Activated T-helper 9 cell treated with anti-CD3 and anti-CD28 coated beads, Interleukin-2, amount 50 U/mL, for 16 hours (primary cell): Measurements from ENCODE around the gene RTCA.
"Not testable (repeated sequence)": the region's sequence is repeated elsewhere in the genome, so short reads cannot be mapped to it uniquely, and the experiment has no call there.

Experiments used
- DNase-seq: peaks from one replicate; pipeline ENCODE4 v3.0.0-alpha.2; 2020; ENCODE audit warnings: low read depth

RTCA gene

DNA sequence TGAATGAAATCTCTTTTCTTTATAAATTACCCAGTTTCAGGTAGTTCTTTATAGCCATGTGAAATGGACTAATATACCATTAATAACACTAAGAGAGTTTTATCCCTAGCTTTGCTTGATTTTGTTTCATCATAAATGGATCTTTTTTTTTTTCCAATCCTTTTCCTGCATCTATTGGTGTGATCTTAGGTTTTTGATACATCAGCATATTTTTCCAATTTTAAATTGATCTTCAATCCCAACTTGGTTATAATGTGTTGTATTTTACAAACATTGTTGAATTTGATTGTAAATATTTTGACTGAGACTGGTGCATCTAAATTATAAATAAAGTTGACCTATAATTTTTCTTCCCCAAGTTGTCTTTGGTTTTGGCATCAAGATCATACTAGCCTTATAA, 4.3 kb upstream of the RTCA start:
- no peak for DNase-seq

DNA sequence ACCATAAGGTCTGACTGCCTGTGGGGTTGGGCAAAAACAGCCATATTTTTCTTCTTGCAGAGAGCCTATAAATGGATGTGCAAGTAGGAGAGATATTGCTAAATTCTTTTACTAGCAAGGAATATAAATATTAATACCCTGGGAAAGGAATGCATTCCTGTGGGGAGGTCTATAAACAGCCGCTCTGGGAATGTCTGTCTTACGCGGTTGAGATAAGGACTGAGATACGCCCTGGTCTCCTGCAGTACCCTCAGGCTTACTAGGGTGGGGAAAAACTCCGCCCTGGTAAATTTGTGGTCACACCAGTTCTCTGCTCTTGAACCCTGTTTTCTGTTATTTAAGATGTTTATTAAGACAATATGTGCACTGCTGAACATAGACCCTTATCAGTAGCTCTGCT, 1.9 kb upstream of the RTCA start:
- DNase-seq, result not testable (repeated sequence)

DNA sequence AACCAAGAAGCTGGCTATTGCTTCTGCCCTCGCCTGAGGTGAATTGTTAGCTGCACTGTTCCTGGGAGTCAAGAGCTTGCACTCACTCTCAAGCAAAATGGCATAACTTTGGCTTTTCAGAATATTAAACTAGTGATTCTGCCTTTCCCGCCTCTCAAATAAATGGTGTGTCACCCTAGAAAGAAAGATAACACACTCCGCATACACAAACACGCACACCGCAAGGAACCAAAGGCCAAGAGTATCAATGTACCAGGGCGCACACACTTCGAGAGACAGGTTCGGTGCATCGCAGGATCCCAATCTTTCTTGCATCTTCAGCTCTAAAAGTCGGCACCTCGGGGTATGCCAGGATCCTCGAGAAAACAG, 470 bp upstream of the RTCA start:
- no peak for DNase-seq

DNA sequence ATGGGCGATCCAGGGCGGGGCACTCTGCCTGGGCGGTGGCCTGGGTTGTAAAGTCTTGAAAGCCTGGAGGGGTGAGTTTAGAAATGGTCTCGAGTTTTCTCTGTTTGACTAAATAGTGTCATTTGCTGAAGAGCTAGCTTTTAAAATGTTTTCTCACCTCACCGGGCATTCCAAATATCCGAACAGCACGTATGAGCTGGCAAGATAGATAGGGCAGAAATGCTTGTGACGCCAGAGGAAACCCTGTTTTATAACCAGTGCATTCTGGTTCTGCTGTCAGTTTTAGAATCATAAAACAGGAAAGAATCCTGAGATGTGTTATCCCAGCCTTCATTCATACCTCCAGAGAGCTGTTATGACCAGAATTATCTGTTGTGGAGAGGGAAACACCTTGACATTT, 725 bp downstream of the RTCA start:
- no peak for DNase-seq

DNA sequence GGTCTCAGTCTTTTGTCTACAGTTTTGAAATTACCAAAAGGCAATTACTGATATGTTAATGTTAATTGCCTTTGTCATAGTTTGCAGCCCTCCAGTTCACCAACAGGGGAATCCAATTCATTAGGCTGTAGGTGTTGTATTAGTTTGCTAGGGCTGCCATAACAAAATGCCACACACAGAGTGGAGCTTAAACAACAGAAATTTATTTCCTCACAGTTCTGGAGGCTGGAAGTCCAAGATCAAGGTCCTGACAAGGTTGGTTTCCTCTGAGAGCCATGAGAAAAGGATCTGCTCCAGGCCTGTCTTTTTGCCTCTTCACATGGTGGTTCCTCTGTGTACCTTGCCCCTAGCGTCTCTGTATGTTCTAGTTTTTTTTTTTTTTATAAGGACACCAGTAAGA, 1.3 kb downstream of the RTCA start:
- DNase-seq, result no peak

DNA sequence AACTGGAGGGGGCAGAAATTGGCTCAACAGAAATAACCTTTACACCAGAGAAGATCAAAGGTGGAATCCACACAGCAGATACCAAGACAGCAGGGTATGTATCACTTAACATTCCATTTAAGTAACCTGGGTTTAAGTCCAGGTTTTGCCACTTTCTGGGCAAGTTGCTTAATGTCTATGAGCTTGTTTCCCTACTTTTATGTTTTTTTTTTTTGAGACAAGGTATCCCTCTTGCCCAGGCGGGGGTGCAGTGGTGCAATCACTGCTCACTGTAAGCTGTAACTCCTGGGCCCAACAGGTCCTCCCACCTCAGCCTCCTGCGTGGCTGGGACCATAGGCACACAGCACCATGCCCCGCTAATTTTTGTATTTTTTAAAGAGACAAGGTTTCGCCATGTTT, 2.2 kb downstream of the RTCA start:
- no peak for DNase-seq

DNA sequence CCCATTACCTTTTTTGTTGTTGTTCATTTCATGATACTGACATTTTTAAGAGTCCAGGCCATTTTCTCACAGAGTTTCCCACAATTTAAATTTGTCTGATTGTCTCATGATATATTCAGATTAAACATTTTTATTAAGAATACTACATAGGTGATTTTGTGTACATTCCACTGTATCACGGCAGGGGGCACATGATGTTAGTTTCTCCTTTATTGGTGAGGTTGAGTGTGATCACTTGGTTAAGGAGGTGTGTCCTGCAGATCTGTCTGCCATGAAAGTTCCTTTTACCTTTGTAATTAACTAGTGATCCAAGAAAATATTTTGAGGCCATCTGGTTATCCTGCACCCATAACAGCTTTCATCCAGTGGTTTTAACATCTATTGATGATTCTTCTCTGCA, 11.8 kb downstream of the RTCA start:
- DNase-seq, result no peak

DNA sequence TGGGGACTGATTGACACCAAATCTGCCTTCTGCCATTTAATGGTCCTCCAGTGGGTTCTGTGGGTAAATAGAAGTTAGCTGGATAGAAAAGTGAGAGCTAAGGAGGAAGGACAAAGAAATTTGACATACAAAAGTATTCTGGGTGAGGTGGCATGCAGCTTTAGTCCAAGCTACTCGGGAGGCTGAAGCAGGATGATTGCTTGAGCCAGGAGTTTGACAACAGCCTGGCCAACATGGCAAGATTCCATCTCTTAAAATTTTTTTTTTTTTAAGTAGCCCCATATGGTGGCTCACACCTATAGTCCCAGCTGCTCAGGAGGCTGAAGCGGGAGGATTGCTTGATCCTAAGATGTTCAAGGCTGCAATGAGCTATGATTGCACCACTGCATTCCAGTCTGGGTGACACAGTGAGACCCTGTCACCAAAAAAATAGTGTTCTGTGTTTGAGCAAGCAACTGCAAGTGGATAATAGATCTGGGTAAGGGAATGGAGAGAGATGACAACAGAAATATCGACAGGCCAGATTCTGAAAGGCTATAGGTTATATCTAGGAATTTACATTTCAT, 13.4 kb downstream of the RTCA start:
- DNase-seq, result no peak

DNA sequence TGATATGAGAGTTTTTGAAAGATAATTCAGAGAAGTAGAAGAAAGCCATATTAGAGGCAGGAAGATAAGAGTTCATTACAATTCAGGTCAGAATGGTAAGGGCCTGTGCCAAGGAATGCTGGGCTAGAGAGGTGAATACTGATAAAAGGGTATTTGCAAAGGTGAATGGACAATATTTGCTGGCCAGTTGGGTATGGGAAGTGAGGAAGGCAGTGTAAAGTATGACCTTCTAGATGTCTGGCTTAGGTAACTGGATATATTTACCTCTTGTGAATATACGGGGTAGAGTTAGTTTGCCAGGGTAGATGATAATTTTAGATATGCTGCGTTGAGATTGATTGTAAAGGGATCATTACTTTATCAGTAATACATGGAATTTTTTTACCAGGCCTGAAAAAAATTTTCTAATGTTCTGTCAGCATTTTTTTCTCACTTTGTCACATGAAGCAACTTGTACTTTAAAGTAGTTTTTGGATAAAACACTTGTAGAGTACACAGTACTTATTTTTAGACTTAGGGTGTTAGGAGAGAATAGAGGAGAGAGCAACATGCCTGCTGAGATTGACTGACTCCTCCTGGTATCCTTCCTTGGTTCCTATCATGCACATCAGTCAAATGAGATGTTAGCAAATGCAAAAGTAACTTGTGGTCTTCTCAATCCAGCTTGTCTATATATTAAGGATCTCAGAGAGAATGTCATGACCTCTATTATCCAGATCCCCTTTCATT, 14.1 kb downstream of the RTCA start:
- no peak for DNase-seq

DNA sequence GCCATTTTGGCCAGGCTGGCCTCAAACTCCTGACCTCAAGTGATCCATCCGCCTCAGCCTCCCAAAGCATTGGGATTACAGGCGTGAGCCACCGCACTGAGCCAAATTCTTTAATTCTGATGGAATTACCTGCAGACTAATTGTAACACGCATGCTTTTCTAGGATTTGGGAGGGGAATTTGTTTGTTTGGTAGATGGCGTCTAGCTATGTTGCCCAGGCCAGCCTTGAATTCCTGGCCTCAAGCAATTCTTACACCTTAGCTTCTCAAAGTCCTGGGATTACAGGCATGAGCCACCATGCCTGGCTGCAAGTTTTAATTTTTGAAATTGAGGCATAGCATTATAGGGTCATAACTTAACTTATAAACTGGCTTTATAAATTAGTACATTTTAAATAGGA, 18.6 kb downstream of the RTCA start:
- DNase-seq, result no peak

DNA sequence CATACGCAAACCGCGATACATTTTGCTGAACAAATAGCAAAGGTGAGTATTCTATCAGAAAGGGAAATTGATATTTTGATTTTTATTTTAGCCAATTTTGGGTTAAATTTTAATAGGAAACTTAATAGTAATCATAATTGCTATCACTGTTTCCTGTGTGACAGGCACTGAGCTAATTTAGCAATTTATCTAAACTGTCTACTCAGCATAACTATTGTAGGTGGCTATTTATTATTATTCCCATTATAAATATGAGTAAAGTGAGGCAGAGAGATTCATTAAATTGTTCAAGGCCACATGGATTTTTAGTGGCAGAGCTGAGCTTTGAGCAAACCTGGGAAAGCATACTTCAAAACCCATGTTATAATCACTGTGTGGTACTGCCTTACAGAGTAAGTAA, 21.1 kb downstream of the RTCA start:
- DNase-seq, result no peak

DNA sequence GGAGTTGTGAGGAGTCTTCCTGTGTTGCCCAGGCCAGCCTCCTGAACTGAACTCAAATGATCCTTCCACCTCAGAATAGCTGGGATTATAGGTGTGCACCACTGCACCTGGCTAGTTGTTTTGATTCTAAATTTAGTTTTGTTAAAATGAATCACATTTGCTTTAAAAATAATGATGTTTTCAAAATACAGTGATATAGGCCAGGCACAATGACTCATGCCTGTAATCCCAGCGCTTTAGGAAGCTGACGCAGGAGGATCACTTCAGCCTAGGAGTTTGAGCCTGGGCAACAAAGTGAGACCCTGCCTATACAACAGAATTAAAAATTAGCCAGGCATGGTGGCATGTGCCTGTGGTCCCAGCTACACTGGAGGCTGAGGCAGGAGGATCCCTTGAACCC, 24.3 kb downstream of the RTCA start:
- DNase-seq, result no peak

DNA sequence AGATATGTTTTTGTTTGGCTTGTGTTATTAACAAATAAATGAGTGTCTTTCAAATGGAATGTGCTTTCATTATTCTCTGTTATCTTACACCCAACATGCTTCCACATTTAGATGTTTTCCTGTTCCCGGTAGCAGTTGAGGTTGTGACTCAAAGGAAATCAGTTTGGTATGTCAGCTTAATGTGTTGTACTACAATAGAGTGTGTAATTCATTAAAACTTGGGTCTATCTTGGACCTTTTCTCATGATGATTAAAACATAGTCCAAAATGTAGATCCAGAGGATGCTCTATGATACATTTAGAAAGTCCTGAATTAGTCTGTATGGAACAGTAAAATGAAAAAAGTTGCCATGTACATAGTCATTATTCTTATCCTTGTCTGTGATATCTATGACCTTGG, 26.7 kb downstream of the RTCA start:
- DNase-seq, result no peak

DNA sequence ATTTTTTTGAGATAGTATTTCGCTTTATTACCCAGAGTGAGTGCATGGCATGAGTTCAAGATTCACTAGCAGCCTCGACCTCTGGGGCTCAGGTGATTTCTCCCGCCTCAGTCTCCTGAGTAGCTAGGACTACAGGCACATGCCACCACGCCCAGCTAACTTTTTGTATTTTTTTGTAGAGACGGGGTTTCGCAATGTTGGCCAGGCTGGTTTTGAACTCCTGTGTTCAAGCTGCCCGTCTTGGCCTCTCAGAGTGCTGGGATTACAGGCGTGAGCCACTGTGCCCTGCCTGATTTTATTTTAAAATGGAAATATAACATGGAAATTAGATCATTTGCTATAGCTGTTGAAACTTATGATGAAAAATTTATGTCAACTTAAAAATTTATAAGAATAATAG, 30.1 kb downstream of the RTCA start:
- no peak for DNase-seq

DNA sequence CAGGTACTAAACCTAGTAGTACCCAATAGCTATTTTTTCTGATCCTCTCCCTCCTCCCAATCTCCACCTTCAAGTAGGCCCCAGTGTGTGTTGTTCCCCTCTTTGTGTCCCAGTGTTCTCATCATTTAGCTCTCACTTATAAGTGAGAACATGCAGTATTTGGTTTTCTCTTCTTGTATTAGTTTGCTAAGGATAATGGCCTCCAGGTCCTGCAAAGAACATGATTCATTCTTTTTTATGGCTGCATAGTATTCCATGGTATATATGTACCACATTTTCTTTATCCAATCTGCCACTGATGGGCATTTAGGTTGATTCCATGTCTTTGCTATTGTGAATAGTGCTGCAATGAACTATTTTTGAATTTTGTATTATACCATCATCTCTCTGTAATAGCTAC, 31.0 kb downstream of the RTCA start:
- DNase-seq, result not testable (repeated sequence)

DNA sequence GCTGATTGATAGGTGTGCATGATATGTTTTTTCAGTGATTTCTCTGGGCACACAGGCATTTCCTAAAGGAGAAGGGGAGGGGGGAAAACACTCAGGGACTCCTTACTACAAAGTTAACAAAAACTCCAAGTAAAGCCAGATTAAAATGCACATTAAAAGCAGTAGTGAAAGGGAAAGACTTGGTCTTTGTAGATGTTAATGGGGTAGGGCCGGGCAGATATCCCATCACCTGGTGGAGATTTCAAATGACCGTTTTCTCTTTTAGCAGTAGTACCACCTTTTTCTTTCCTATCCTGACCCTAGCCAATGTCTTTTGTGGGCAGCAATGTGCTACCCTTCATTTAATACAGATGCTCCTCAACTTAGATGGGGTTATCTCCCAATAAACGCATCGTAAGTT, 32.5 kb downstream of the RTCA start:
- DNase-seq, result no peak

DNA sequence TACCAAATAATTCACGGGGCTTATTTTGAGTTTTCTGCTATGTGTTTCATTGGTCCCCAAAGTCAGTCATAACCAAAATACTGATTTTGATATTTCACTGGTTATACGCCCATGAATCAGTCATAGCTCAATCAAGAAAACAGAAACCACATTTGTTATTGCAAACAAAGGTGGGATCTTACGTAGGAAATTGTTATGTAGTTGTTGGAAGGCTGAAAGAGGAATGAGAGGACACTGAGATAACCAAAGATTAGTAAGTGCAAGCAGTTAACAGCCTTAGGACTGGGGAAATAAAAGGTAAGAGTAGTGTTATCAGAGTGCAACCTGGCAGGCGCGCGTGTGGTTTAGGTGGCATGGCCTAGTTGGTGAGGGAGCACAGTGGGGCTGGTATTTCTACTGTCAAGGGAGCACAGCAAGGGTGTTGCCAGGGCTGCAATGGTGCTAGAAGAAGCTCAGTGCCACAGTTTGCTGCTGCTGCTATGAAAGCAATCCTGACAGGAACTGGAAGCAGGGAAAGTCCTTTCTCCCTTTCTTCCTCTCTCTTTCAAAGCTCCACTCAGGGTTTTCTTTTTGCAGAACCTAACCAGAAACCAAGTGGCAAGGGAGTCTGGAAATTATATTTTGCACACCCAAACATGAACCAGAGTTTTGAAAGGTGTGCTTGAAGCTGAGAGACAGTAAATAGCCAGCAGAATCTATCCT, 33.7 kb downstream of the RTCA start:
- DNase-seq, result no peak

DNA sequence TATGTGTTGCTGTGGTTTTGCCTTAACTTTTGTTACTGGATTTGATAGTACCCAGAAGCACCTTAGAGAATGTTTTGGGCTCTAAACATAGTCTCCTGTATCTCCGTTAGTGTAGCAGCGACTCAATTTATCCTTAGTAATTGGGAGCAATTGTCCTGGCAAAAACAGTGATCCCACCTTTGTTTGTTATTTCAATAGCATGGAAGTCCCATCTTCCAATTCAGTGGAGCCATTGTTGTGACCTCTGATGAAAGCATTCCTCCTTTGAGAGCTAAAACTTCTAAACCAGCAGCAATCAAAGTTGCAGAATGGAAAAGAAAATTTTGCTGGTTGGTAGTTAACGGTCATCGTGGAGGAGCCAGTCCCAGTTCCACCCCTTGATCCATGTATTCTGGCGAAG, 34.7 kb downstream of the RTCA start:
- DNase-seq, result no peak

DNA sequence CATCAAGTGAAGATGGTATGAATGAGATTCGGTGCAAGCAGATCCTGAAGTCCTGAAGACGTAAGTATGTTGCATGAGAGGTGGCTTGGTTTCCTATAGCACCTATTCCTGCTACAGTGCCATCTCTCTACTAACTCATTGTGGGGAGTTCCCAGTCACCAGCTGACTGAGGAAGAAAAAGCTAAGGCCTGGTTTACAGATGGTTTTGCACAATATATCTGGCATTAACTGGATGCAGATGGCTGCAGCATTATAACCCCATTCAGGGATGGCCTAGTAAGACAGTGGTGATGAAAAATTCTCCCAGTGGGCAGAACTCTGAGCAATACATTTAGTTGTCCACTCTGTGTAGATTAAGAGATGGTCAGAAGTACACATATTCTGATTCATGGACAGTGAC, 36.7 kb downstream of the RTCA start:
- no peak for DNase-seq

DNA sequence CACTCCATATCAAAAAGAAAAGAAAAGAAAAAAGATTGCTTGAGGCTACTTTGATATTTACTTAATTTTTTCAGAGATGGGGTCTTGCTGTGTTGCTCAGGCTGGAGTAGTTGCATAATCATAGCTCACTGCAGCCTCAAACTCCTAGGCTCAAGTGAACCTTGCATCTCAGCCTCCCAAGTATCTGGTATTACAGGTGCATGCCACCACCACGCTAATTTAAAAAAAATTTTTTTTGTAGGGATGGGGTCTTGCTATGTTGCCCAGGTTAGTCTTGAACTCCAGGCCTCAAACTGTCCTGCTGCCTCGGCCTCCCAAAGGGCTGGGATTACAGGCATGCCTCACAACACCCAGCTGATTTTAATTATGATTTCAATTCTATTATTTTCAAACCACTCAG, 38.2 kb downstream of the RTCA start:
- DNase-seq, result no peak

DNA sequence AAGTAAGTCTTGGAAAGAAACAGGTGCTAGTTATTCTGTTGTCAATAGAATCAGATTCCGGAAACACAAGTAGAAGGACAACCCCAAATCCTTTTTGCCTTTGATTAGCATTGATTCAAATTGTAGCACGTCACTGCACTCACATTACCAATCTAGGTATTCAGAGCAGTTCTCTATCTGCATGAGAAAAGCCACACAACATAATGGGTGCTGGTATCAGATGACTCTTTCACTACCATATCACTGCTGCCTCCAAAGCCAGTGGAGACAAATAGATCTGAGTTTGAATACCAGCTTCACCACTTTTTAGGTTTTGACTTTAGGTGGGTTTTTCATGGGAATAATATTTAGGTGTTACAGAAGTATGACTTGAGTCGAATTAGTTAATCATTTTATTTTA, 38.9 kb downstream of the RTCA start:
- no peak for DNase-seq

DNA sequence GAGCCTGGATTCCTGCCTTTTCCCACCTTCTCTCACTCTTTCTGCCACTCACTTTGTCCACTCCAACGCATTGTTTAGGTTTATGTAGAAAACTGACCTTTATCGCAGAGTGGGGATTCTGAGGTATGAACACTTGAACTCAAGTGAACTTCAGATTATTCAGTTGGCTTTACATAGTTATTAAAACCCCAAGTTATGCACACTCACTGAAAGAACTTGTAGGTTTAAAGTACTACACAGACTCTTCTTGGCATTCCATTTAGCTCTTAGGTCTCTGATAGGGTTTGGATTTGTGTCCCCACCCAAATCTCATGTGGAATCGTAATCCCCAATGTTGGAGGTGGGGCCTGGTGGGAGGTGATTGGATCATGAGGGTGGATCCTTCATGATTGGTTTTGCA, 39.9 kb downstream of the RTCA start:
- DNase-seq, result no peak

DNA sequence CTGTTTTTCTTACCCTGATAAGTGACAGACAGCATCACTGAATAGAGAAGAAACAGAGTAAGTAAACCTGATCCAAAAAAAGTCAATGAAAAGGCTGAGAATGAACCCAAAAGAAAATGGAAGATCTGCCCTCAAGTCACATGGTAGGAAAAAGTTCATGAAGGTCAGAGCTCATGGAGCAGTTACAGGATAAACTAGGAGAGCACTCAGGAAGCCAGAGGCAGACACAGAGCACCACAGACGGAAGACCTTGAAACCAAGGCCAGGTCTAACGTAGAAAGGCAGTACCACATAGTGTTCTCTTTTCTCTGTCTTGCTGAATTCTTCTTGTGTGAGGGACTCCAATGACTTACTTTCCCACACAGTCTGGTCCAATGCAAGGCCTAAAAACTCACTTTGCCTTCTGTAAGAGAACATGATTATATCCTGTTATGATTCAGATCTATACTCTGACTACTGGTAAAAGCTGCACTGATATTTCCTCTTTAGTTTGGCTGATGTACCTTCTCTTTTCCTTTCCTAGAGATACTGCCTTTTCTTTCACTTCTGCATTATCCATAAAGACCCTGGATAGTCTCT, 40.8 kb downstream of the RTCA start:
- no peak for DNase-seq

DNA sequence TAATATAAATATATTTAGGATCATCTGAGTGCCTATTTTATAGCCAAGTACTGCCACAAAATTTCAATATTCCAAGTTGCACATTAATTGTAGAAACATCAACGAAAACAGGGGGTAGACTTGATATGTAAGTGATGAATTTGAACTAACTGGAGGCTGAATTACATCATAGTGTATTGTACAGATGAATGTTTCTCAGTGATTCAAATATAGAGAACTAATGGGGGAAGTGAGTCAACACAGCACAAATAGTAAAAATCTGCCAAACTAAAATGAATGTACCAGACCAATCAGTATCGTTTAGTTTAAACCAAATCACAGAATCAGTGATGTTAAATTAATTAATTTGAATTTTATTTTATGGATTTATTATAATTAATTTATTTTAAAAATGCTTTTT, 42.8 kb downstream of the RTCA start:
- DNase-seq, result no peak
